Fibroblast of lung (primary cell): ENCODE results near the gene ACTRT2. TPM values are rescaled to one million over a fixed set of nuclear protein-coding genes. Genes with fewer than 3 reads are reported as not detected.

ENCODE experiments used
- DNase-seq, 2 donors: peaks; one replicate each; pipeline versions ENCODE4 v3.0.0 to v3.0.0-alpha.2; 2010; ENCODE audit warnings: low read depth in 2 of 2
- H2AFZ ChIP-seq: 2 replicates; pipeline ENCODE4 v1.5.1; 2012; ENCODE audit warnings: low read length, control low read depth, inconsistent platforms
- H3K27ac ChIP-seq: 2 replicates; pipeline ENCODE4 v1.5.1; 2011; ENCODE audit warnings: low read length, control low read depth; ENCODE audit not compliant: insufficient read depth
- H3K27me3 ChIP-seq: 2 replicates; pipeline ENCODE4 v1.5.1; 2011; ENCODE audit warnings: mild to moderate bottlenecking, low read length; ENCODE audit not compliant: control insufficient read depth, insufficient read depth
- H3K36me3 ChIP-seq: 2 replicates; pipeline ENCODE4 v1.5.1; 2011; ENCODE audit warnings: low read length; ENCODE audit not compliant: control insufficient read depth, insufficient read depth
- H3K4me1 ChIP-seq: 2 replicates; pipeline ENCODE4 v1.5.1; 2011; ENCODE audit warnings: low read length; ENCODE audit not compliant: control insufficient read depth, insufficient read depth; ENCODE audit errors: extremely low read depth
- H3K4me2 ChIP-seq: 2 replicates; pipeline ENCODE4 v1.5.1; 2011; ENCODE audit warnings: low read length, control low read depth; ENCODE audit not compliant: insufficient read depth; ENCODE audit errors: extremely low read depth
- H3K4me3 ChIP-seq, 4 experiments: fragments of 200-600 bp in 1 of 4; sonication (generic) in 1 of 4; replicated peaks in 1 of 4; 2 replicates each; pipeline ENCODE4 v1.5.1; 2011 to 2016; ENCODE audit warnings: low read length in 4 of 4, low read depth in 3 of 4, mild to moderate bottlenecking in 3 of 4, control low read depth in 2 of 4, inconsistent platforms in 1 of 4, mixed read lengths in 1 of 4; ENCODE audit not compliant: insufficient read depth in 1 of 4; ENCODE audit errors: control extremely low read depth in 1 of 4
- H3K79me2 ChIP-seq: 2 replicates; pipeline ENCODE4 v1.5.1; 2012; ENCODE audit warnings: mild to moderate bottlenecking, low read length, inconsistent platforms; ENCODE audit not compliant: control insufficient read depth, insufficient read depth
- H3K9ac ChIP-seq: 2 replicates; pipeline ENCODE4 v1.5.1; 2011; ENCODE audit warnings: mild to moderate bottlenecking, low read length, control low read depth; ENCODE audit not compliant: insufficient read depth
- H3K9me3 ChIP-seq: 2 replicates; pipeline ENCODE4 v1.5.1; 2012; ENCODE audit warnings: low read depth, low read length; ENCODE audit not compliant: control insufficient read depth, insufficient read depth
- H4K20me1 ChIP-seq: 2 replicates; pipeline ENCODE4 v1.5.1; 2011; ENCODE audit warnings: low read length; ENCODE audit not compliant: control insufficient read depth, insufficient read depth; ENCODE audit errors: extremely low read depth
- EZH2 ChIP-seq: IDR thresholded peaks from 2 replicates; pipeline ENCODE4 v1.5.1; 2012; ENCODE audit warnings: low read length, control low read depth, mild to moderate bottlenecking; ENCODE audit errors: missing control alignments
- polyA plus RNA-seq, 2 donors: library from polyadenylated mRNA; depleted of rRNA in 1 of 2; stranded (reverse) in 1 of 2; unstranded in 1 of 2; fragments of >200 nt; gene quantifications; 2 replicates each; pipeline ENCODE4 v1.2.1, GENCODE V29; 2011 to 2012; ENCODE audit warnings: missing spikeins in 1 of 2
- total RNA-seq: library from RNA; depleted of rRNA; stranded (reverse); fragments of >200 nt; gene quantifications from 2 replicates; pipeline ENCODE4 v1.2.1, GENCODE V29; 2014
- TF ChIP-seq, protein P1 (sequence below), 2 donors: IDR thresholded peaks in 1 of 2; conservative IDR thresholded peaks in 1 of 2; 1 replicate in 1 of 2; 2 replicates in 1 of 2; pipeline ENCODE4 v1.5.1; 2011 to 2012; ENCODE audit warnings: low read length in 2 of 2, control low read depth in 1 of 2, inconsistent platforms in 1 of 2, low read depth in 1 of 2, mild to moderate bottlenecking in 1 of 2

Gene ACTRT2
- total and polyA plus RNA-seq, 2 donors (not counting 1 experiment from before 2014, with no cell fraction given), result not detected

- Histone ChIP-seq H3K4me2 (no peak overlapping the region), H4K20me1 (no peaks in the 10 kb centered on the region), H3K9ac (no peak overlapping the region), H3K36me3 (no peaks in the 10 kb centered on the region), H3K4me1 (no peaks in the 10 kb centered on the region), H2AFZ (no peak overlapping the region), H3K4me3 (no peak overlapping the region), H3K79me2 (no peaks in the 10 kb centered on the region), H3K27me3 (peaks cover 31% of the 10 kb centered on the region), H3K27ac (no peak overlapping the region), H3K9me3 (no peaks in the 10 kb centered on the region)
- TF ChIP-seq EZH2, result no peak
- TF ChIP-seq, protein P1, sequence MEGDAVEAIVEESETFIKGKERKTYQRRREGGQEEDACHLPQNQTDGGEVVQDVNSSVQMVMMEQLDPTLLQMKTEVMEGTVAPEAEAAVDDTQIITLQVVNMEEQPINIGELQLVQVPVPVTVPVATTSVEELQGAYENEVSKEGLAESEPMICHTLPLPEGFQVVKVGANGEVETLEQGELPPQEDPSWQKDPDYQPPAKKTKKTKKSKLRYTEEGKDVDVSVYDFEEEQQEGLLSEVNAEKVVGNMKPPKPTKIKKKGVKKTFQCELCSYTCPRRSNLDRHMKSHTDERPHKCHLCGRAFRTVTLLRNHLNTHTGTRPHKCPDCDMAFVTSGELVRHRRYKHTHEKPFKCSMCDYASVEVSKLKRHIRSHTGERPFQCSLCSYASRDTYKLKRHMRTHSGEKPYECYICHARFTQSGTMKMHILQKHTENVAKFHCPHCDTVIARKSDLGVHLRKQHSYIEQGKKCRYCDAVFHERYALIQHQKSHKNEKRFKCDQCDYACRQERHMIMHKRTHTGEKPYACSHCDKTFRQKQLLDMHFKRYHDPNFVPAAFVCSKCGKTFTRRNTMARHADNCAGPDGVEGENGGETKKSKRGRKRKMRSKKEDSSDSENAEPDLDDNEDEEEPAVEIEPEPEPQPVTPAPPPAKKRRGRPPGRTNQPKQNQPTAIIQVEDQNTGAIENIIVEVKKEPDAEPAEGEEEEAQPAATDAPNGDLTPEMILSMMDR (conservative IDR thresholded peaks at IDR 0.05 in 1 of 2, IDR thresholded peaks at IDR 0.05 in 1 of 2; ENCODE audit: low read depth in 1 of 2, low read length in 2 of 2), result no peak
- DNase-seq, result no peak
Observed at GRCh38 chr1:3062616-3063378, 41.5 kb downstream of the ACTRT2 start.

DNA sequence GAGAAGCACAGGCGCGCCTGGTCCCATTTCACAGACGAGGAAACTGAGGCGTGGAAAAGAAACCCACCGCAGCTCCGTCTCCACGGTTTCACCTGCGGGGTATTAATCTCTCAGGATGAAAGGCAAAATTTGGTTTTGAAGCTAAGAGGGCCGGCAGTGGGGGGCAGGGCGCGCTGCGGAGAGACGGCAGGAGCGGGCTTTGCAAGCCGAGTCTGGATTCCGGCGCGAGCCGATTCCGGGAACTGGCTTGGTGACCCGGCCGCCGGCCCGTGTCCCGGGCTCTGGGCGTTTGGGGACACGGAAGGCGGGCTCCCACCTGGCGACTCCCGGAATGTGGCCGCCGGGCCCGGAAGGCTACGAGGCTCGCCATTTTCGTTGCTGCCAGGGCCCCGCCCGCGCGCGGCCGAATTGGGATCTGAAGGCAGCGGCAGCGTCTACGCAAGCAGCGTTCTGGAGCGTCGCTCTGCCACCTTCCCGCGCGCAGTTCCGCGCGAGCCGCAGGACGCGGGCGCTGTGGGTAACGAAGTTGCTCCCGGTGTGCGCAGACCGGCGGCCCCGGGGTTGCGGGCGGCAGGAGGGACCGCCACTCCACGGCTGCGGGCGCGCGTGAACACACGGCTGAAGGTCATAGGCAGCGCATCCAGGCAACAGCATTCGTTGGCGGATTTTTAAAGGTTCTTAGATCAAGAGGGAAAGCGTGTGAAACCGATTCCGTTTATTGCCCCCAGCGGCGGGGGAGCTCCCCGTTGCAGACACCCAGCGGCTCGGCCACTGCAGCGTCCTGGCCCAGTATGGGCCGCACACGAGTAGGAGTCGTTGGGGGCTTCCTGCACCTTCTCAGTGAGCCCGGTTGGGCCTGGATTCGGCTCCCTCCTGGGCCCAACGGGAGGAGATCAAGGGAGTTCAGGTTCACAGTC, 42.4 kb downstream of the ACTRT2 start:
- Histone ChIP-seq H3K9me3 (no peaks in the 10 kb centered on the region), H2AFZ (no peak overlapping the region), H3K27ac (no peak overlapping the region), H4K20me1 (no peaks in the 10 kb centered on the region), H3K79me2 (no peaks in the 10 kb centered on the region), H3K4me2 (no peak overlapping the region), H3K9ac (no peak overlapping the region), H3K4me1 (no peaks in the 10 kb centered on the region), H3K4me3 (no peak overlapping the region), H3K36me3 (no peaks in the 10 kb centered on the region), H3K27me3 (peaks cover 35% of the 10 kb centered on the region)
- TF ChIP-seq, protein P1 (conservative IDR thresholded peaks at IDR 0.05 in 1 of 2, IDR thresholded peaks at IDR 0.05 in 1 of 2; ENCODE audit: low read depth in 1 of 2, low read length in 2 of 2), result no peak
- DNase-seq, result no peak

- Histone ChIP-seq H3K79me2 (no peaks in the 10 kb centered on the region), H3K9ac (no peak overlapping the region), H3K4me3 (no peak overlapping the region), H3K9me3 (no peaks in the 10 kb centered on the region), H3K36me3 (no peaks in the 10 kb centered on the region), H3K27ac (no peak overlapping the region), H3K27me3 (peaks cover 35% of the 10 kb centered on the region), H2AFZ (no peak overlapping the region), H3K4me1 (no peaks in the 10 kb centered on the region), H4K20me1 (no peaks in the 10 kb centered on the region), H3K4me2 (no peak overlapping the region)
- TF ChIP-seq, protein P1 (conservative IDR thresholded peaks at IDR 0.05 in 1 of 2, IDR thresholded peaks at IDR 0.05 in 1 of 2; ENCODE audit: low read depth in 1 of 2, low read length in 2 of 2), result no peak
- TF ChIP-seq EZH2, result no peak
- DNase-seq, result no peak
Observed at GRCh38 chr1:3064296-3064850, 43.1 kb downstream of the ACTRT2 start.
